Activated naive CD4-positive, alpha-beta T cell treated with anti-CD3 and anti-CD28 coated beads, Interleukin-2, amount 10 ng/mL, durations not matched to agents 7 days and 5 days (primary cell): ENCODE measurements around the gene EDA.
A peak's percentile ranks its signal among the peaks of the same experiment; 100 is the strongest.

Source experiments
- CTCF ChIA-PET: fragments of 350-600 bp; sonication (Branson Sonifier 250); formaldehyde crosslinking; loops from one replicate; lab custom pipeline; 2021; ENCODE audit warnings: antibody characterized with exemption; lab: Charles Lee
- DNase-seq: peaks from one replicate; pipeline ENCODE4 v3.0.0-alpha.2; 2020
- H3K27ac Mint-ChIP-seq: one replicate; pipeline ENCODE4 v1.8.0; 2021; ENCODE audit warnings: mild to moderate bottlenecking, moderate library complexity, mixed read lengths
- H3K27me3 Mint-ChIP-seq: one replicate; pipeline ENCODE4 v1.8.0; 2021; ENCODE audit warnings: mild to moderate bottlenecking, mixed read lengths
- H3K36me3 Mint-ChIP-seq: one replicate; pipeline ENCODE4 v1.8.0; 2021; ENCODE audit warnings: mixed read lengths
- H3K4me1 Mint-ChIP-seq: one replicate; pipeline ENCODE4 v1.8.0; 2021; ENCODE audit warnings: mixed read lengths
- H3K4me3 Mint-ChIP-seq: one replicate; pipeline ENCODE4 v1.8.0; 2021; ENCODE audit warnings: mild to moderate bottlenecking, moderate library complexity, mixed read lengths
- H3K9me3 Mint-ChIP-seq: one replicate; pipeline ENCODE4 v1.8.0; 2021; ENCODE audit warnings: mixed read lengths

The EDA gene

DNA sequence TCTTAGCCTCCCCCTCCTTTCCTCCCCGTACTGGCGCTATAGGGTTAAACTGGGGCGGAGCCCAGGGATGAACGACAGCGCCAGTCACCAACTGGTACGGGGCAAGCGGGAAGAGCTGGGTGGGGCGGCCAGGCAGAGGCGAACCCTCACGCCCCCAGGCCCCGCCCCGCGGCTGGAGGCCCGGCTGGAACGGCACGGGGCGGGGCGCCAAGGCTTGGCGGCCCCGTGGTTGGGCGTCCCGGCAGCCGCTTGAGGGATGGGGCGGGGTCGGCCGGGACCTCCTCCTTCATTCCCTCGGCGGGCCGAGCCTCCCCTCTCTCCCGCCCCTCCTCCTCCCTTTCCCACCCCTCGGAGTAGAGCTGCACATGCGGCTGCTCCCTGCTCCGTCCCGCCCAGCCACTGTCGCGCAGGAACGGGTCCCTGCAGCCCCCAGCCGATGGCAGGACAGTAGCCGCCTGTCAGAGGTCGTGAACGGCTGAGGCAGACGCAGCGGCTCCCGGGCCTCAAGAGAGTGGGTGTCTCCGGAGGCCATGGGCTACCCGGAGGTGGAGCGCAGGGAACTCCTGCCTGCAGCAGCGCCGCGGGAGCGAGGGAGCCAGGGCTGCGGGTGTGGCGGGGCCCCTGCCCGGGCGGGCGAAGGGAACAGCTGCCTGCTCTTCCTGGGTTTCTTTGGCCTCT lies at the start of gene EDA:
Gene EDA (plus strand): TSS at position 335 of the 678 bp plus-strand sequence.
- peak within 1 kb of the TSS; percentile 60 for H3K27ac Mint-ChIP-seq
- CTCF ChIA-PET = interaction anchor here (1.7 kb wide), 1 partner anchor 78 kb away, joined by 5 read pairs; no protein-coding TSS in a partner anchor
- peak; percentile 80 for DNase-seq
- H3K4me1 Mint-ChIP-seq = peaks cover 34% of the 10 kb centered on the region
- peak within 1 kb of the TSS; percentile 84 for H3K4me3 Mint-ChIP-seq
- H3K9me3 Mint-ChIP-seq = no peaks in the 10 kb centered on the region
- H3K36me3 Mint-ChIP-seq = peaks cover 5% of the 10 kb centered on the region
- H3K27me3 Mint-ChIP-seq = peaks cover 13% of the 10 kb centered on the region

DNA sequence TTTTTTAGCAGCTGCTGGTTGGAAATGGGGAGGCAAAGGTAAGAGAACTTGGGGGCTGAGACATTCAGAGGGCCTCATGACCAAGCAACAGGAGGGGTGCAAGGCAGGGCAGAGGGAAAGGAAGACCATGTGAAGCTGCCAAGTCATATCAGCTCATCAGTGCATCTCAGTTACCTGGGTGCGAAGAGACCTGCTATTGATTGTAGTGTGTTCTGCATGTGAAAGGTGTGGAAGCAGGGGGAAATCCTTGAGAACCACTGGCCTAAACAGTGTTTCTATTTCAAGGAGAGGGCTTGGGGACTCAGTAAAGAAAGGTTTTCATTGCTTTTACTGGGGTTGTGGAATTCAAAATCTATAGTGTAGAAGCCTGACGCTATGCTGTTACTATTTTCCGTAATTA lies 47.1 kb upstream of the EDA start:
- no peak overlapping the region for H3K4me3 Mint-ChIP-seq
- H3K27ac Mint-ChIP-seq = no peak overlapping the region
- H3K27me3 Mint-ChIP-seq = no peaks in the 10 kb centered on the region
- H3K4me1 Mint-ChIP-seq = no peaks in the 10 kb centered on the region
- DNase-seq = no peak
- no peaks in the 10 kb centered on the region for H3K9me3 Mint-ChIP-seq
- CTCF ChIA-PET = no interaction called here
- no peaks in the 10 kb centered on the region for H3K36me3 Mint-ChIP-seq

DNA sequence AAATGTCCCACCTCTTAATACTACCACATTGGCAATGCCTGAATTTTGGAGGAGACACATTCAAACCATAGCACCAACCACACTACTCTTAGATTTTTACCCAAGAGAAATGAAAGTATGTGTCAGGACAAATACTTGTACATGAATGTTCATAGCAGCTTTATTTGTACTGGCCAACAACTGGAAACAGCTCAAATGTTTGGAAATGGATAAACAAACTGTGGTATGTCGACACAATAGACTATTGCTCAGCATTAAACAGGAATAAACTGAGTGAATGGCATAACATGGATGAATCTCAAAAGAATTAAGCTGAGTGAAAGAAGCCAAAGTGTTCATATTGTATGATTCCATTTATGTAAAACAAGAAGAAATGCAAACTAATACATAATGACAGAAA lies 18.5 kb upstream of the EDA start:
- no peak for DNase-seq
- no peaks in the 10 kb centered on the region for H3K4me1 Mint-ChIP-seq
- CTCF ChIA-PET = no interaction called here
- no peak overlapping the region for H3K4me3 Mint-ChIP-seq
- H3K27ac Mint-ChIP-seq = no peak overlapping the region
- no peaks in the 10 kb centered on the region for H3K36me3 Mint-ChIP-seq
- no peaks in the 10 kb centered on the region for H3K27me3 Mint-ChIP-seq
- H3K9me3 Mint-ChIP-seq = no peaks in the 10 kb centered on the region

DNA sequence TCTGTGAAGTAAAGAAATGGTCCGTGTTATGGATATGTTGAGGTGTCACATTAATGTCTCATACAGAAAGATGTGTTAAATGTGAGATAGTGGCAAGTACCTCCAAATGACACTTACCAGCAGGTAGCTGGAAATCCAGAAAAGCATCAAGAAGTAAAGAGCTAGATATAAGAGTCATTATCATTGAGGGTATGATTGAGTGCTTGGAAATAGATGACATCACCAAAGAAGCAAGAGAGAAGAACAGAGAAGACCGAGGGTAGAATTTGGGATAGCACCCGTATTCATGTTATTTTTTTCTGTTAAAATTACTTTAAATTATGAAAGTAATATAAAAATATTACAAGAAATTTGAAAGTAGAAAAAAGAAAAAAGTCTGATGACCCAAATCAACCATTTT lies 15.7 kb upstream of the EDA start:
- H3K9me3 Mint-ChIP-seq = no peaks in the 10 kb centered on the region
- H3K4me3 Mint-ChIP-seq = no peak overlapping the region
- no peaks in the 10 kb centered on the region for H3K36me3 Mint-ChIP-seq
- DNase-seq = no peak
- peaks cover 3% of the 10 kb centered on the region for H3K4me1 Mint-ChIP-seq
- CTCF ChIA-PET = no interaction called here
- no peak overlapping the region for H3K27ac Mint-ChIP-seq
- no peaks in the 10 kb centered on the region for H3K27me3 Mint-ChIP-seq

DNA sequence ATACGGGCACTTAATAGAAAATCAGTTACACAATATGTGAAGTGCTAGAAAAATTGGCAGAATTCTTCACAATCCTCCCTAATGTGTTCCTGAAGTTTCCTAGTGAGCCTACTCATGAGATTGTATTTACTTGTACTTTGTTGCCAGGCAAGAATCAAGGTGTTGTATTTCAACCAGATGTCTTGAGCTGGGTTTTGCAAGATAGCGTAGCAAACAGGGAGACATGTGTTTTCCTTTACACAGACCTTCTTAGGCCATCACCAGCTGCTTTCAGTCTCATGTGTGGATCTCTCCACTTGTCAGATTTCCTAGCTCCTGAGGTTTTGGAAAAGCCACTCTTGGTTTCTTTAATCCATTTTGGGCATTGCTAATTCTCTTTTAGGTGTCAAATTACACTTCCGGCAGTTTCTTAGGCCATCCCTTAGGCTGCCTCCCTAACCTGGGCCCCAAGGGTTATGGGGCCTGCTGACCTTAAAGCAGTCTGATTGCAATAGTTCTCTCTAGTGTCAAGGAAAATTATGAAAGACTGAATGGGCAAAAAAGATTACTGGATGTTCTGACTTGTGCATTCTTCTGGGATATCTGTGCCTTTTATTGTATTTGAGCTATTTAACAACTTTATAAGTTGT lies 12.2 kb upstream of the EDA start:
- H3K9me3 Mint-ChIP-seq = no peaks in the 10 kb centered on the region
- DNase-seq = no peak
- H3K27me3 Mint-ChIP-seq = no peaks in the 10 kb centered on the region
- H3K4me3 Mint-ChIP-seq = no peak overlapping the region
- peaks cover 7% of the 10 kb centered on the region for H3K4me1 Mint-ChIP-seq
- CTCF ChIA-PET = no interaction called here
- no peaks in the 10 kb centered on the region for H3K36me3 Mint-ChIP-seq
- no peak overlapping the region for H3K27ac Mint-ChIP-seq

DNA sequence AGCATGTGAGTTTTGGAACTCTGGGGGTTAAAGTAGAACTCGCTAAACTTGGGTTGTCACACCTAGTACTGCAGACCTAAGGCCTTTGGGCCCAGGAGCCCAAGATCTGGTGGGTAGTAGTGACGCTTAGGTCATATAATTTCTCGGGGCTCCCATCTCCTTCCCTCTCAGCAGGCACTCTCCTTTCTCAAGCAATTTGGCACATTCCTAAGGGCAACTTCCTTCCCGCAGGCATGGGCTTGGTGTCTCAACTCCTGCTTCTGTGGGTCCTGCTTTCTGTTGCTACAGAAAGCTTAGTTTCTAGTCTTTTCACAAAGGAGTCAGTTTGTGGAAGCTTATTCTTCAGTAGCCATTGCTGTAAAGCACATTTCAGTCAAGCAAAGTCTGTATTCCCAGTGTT lies 10.4 kb upstream of the EDA start:
- H3K36me3 Mint-ChIP-seq = no peaks in the 10 kb centered on the region
- CTCF ChIA-PET = interaction anchor here (0.5 kb wide), 1 partner anchor 1294 kb away, joined by 3 read pairs; no protein-coding TSS in a partner anchor
- no peak for DNase-seq
- no peak overlapping the region for H3K27ac Mint-ChIP-seq
- peaks cover 7% of the 10 kb centered on the region for H3K4me1 Mint-ChIP-seq
- no peaks in the 10 kb centered on the region for H3K27me3 Mint-ChIP-seq
- no peaks in the 10 kb centered on the region for H3K9me3 Mint-ChIP-seq
- H3K4me3 Mint-ChIP-seq = no peak overlapping the region

DNA sequence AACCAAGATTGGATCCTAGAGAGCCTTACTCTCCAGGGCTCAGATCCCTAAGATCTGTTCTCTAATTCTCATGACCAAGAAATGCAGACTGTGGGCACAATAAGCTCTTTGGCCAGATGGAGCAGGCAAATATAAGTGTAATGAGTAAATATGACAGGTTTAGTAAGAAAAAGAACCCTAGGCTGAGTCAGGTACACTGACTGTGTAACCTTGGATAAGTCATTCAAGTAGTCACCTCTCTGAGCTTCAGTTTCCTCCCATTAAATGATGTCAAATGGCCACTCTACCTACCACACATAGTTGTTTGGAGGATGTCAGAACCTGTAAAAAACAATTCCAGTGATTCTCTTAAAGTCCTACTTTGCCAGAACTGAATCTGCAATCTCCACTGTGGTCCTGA lies 8.3 kb upstream of the EDA start:
- CTCF ChIA-PET = interaction anchor here (0.6 kb wide), 1 partner anchor 489 kb away, joined by 3 read pairs; no protein-coding TSS in a partner anchor
- Mint-ChIP-seq H3K4me3 (no peak overlapping the region), H3K9me3 (no peaks in the 10 kb centered on the region), H3K27ac (no peak overlapping the region), H3K4me1 (peaks cover 7% of the 10 kb centered on the region), H3K27me3 (no peaks in the 10 kb centered on the region), H3K36me3 (no peaks in the 10 kb centered on the region)
- DNase-seq = no peak

DNA sequence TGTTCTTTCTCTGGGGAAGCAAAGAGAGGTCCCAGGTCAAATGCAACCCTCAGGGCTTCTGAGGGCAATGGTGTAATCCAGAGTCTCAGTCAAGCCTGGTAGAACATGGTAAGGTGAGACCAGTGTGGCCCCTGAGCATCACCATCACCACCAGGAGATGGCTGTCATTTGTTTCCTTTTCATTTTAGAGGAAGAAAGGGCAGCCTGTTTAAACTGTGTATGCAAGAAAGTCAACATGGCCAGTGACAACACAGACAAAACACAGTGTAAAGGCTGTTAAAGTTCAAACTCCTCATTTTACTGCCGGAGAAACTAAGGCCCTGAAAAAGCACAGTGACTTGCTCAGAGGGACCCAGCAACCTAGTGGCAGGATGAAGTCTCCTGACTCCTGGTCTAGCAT lies 2.0 kb upstream of the EDA start:
- Mint-ChIP-seq H3K27me3 (peaks cover 13% of the 10 kb centered on the region), H3K4me3 (no peak overlapping the region), H3K27ac (no peak overlapping the region), H3K4me1 (peaks cover 14% of the 10 kb centered on the region), H3K9me3 (no peaks in the 10 kb centered on the region), H3K36me3 (peaks cover 1% of the 10 kb centered on the region)
- CTCF ChIA-PET = interaction anchor here (0.9 kb wide), 1 partner anchor 90 kb away, joined by 3 read pairs; no protein-coding TSS in a partner anchor
- no peak for DNase-seq

DNA sequence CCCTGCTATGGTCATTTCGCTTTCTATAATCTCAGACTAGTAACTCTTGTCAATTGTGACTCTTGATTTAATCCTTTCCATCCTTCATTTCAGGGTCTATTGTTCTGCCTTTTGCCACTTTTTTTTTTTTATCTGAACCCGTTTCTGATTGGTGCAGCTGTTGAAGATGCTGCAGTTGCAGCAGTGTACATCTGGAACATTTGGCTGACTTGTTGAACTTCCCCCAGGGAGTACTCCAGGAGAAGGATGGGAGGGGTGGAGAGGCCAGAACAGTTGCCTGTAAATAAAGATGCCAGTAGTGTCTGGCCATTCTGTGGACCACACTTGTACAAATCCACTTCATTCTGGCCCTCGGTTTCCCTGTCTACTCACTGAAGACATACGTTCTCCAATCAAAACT lies 1.0 kb upstream of the EDA start:
- CTCF ChIA-PET = no interaction called here
- H3K27ac Mint-ChIP-seq = no peak overlapping the region
- DNase-seq = no peak
- H3K27me3 Mint-ChIP-seq = peaks cover 13% of the 10 kb centered on the region
- H3K4me3 Mint-ChIP-seq = no peak overlapping the region
- H3K4me1 Mint-ChIP-seq = peaks cover 23% of the 10 kb centered on the region
- H3K9me3 Mint-ChIP-seq = no peaks in the 10 kb centered on the region
- peaks cover 2% of the 10 kb centered on the region for H3K36me3 Mint-ChIP-seq

DNA sequence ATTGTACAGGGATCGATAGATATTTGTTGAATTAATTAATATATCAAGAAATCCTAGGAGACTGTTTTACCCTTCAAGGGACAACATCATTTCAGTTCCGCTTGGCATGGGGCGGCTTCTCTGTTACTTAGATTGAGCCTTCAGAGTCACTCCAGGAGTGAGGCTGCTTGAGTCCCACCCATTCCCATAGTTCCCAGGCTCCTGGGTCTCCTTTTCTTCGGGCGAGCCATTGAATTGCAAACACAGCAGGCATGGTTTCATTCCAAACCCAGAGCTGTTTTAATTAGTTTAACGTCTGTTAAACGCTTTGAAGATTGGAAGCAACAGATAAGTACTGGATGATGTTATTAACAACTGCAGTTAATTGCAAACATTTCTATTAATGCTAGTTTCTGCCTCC lies 571 bp upstream of the EDA start:
- no peak for DNase-seq
- Mint-ChIP-seq H3K4me1 (peaks cover 28% of the 10 kb centered on the region), H3K36me3 (peaks cover 2% of the 10 kb centered on the region), H3K27me3 (peaks cover 13% of the 10 kb centered on the region), H3K9me3 (no peaks in the 10 kb centered on the region), H3K4me3 (peak overlapping the region; percentile 37), H3K27ac (no peak overlapping the region)
- CTCF ChIA-PET = interaction anchor here (1.7 kb wide), 1 partner anchor 78 kb away, joined by 5 read pairs; no protein-coding TSS in a partner anchor

DNA sequence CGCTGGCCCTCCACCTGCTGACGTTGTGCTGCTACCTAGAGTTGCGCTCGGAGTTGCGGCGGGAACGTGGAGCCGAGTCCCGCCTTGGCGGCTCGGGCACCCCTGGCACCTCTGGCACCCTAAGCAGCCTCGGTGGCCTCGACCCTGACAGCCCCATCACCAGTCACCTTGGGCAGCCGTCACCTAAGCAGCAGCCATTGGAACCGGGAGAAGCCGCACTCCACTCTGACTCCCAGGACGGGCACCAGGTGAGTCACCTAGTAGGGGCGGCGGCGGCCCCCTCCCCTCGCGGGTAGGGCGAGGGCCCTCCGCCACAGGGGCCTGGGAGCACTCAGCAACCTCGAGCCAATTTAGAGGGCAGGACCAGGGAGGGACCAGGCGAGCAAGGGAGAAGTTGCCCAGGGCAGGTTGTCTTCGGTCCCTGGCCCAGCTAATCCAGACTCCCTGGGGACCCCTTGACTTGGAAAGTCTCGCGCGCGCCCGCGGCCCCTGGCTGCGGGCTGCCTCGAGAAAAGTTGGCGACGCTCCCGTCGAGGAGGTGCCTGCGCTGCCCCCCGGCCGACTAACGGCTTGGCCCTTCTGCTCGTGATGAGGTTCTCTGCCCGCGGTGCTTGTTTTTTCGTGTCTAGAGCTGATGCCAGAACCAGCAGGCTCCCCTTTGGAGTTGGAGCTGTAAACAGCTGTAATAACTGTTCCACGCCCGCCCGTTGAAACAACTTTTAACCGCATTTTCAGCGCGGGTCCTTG lies 717 bp downstream of the EDA start:
- peak; percentile 26 for DNase-seq
- Mint-ChIP-seq H3K27ac (peak overlapping the region; percentile 60), H3K36me3 (peaks cover 8% of the 10 kb centered on the region), H3K27me3 (peaks cover 13% of the 10 kb centered on the region), H3K9me3 (no peaks in the 10 kb centered on the region), H3K4me1 (peaks cover 39% of the 10 kb centered on the region), H3K4me3 (peak overlapping the region; percentile 84)
- CTCF ChIA-PET = interaction anchor here (1.6 to 2.2 kb wide), 3 partner anchors 12 to 414 kb away, joined by 3 to 10 read pairs (median 5); no protein-coding TSS in a partner anchor

DNA sequence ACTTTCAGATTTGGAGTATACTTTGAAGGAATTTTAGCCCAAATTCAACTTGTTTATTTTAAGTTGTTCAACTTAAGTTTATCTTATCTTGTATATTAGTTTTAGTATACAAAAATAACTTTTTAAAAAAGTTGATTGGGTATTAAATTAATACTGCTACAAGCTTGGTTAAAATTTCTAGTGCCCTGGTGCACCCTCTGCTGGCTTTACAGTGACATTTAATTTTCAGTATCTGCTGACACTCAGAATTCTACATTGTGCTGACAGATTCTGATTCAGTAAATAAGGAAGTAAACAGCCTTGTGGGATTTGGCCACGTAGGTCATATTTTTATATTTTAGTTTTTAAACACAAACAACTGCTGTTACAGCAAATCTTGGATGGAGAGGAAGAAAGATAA lies 2.9 kb downstream of the EDA start:
- CTCF ChIA-PET = interaction anchor here (0.8 to 2.2 kb wide), 4 partner anchors 80 to 412 kb away, joined by 3 to 10 read pairs (median 6); no protein-coding TSS in a partner anchor
- Mint-ChIP-seq H3K27me3 (peaks cover 13% of the 10 kb centered on the region), H3K9me3 (no peaks in the 10 kb centered on the region), H3K36me3 (peaks cover 8% of the 10 kb centered on the region), H3K27ac (no peak overlapping the region), H3K4me1 (peaks cover 39% of the 10 kb centered on the region), H3K4me3 (peak overlapping the region; percentile 33)
- DNase-seq = peak; percentile 39

DNA sequence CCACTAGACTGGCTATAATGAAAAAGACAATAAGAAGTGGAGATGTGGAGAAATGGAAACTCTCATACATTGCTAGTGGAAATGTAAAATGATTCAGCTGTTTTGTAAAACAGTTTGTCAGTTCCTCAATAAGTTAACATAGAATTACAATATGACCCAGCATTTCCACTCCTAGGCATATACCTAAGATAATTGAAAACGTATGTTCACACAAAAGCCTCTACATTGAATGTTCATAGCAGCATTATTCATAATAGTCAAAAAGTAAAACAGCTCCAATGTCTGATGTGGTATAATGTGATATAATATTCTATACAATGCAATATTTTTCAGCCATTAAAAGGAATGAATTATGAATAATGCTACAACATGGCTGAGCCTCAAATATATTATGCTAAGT lies 10.2 kb downstream of the EDA start:
- DNase-seq = no peak
- Mint-ChIP-seq H3K4me3 (no peak overlapping the region), H3K4me1 (peaks cover 32% of the 10 kb centered on the region), H3K27me3 (no peaks in the 10 kb centered on the region), H3K27ac (no peak overlapping the region), H3K9me3 (no peaks in the 10 kb centered on the region), H3K36me3 (peaks cover 10% of the 10 kb centered on the region)
- CTCF ChIA-PET = no interaction called here

DNA sequence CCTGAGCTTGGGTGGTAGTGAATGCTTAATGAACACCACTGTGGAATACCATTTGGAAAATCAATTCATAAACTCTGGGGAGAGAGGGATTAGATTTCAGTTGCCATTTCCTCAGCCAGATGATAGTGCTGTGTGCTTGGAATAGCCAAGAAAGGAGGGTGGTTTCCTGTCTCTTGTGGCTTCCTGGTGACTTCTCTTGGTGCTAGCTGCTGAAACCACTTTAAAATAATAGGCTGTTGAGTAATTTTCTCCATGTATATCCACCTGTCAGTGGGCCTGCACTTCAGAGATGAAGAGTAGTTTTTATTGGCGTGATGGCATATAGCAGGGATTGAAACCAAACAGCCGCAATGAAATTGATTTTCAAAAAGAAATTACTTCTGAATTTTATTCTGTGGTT lies 11.8 kb downstream of the EDA start:
- H3K4me3 Mint-ChIP-seq = no peak overlapping the region
- CTCF ChIA-PET = interaction anchor here (1.0 to 1.4 kb wide), 2 partner anchors 11 to 14 kb away, joined by 3 read pairs; no protein-coding TSS in a partner anchor

More for the DNA sequence above, 11.8 kb downstream of the EDA start:
- H3K27ac Mint-ChIP-seq = no peak overlapping the region
- H3K27me3 Mint-ChIP-seq = no peaks in the 10 kb centered on the region
- H3K9me3 Mint-ChIP-seq = no peaks in the 10 kb centered on the region
- no peak for DNase-seq
- peaks cover 7% of the 10 kb centered on the region for H3K36me3 Mint-ChIP-seq
- peaks cover 29% of the 10 kb centered on the region for H3K4me1 Mint-ChIP-seq
